Large intestine (tissue), 3 donors: ENCODE measurements around the gene CDCA3. TPM values are rescaled to one million over a fixed set of nuclear protein-coding genes. Genes with fewer than 3 reads are reported as not detected.
A peak's percentile ranks its signal among the peaks of the same experiment; 100 is the strongest.
"Not testable (repeated sequence)": the region's sequence is repeated elsewhere in the genome, so short reads cannot be mapped to it uniquely, and the experiment has no call there.

Experiments
- DNase-seq, 2 donors: peaks; one replicate each; pipeline versions ENCODE4 v3.0.0 to v3.0.0-alpha.2; 2013
- H3K27ac ChIP-seq: one replicate; pipeline ENCODE4 v1.5.1; 2013; ENCODE audit warnings: low read length
- H3K27me3 ChIP-seq: 2 replicates; pipeline ENCODE4 v1.6.1; 2013; ENCODE audit warnings: low read length; ENCODE audit not compliant: control insufficient read depth, insufficient read depth
- H3K36me3 ChIP-seq: 2 replicates; pipeline ENCODE4 v1.6.1; 2013; ENCODE audit warnings: low read length; ENCODE audit not compliant: control insufficient read depth, insufficient read depth
- H3K4me1 ChIP-seq: one replicate; pipeline ENCODE4 v1.6.1; 2013; ENCODE audit warnings: low read length; ENCODE audit not compliant: control insufficient read depth, insufficient read depth
- H3K4me3 ChIP-seq: one replicate; pipeline ENCODE4 v1.5.1; 2013; ENCODE audit warnings: low read length
- H3K9me3 ChIP-seq: one replicate; pipeline ENCODE4 v1.6.1; 2013; ENCODE audit warnings: mild to moderate bottlenecking, low read depth, low read length, moderate library complexity; ENCODE audit not compliant: control insufficient read depth
- WGBS: methylation state at CpG from one replicate; pipeline ENCODE4 v1.1.5; 2013; ENCODE audit warnings: low lambda C conversion rate; ENCODE audit not compliant: insufficient coverage; 5-methylcytosine and 5-hydroxymethylcytosine counted together
- polyA plus RNA-seq: library from polyadenylated mRNA; unstranded; fragments of 120-200 nt; gene quantifications from one replicate; pipeline ENCODE4 v1.2.1, GENCODE V29; 2013

CDCA3 gene
- polyA plus RNA-seq, 1 donor: 29.1 TPM

GRCh38 chr12:6866920-6867412 lies 15.9 kb upstream of the CDCA3 start:
- Histone ChIP-seq H3K36me3 (peaks cover 59% of the 10 kb centered on the region), H3K4me3 (peak overlapping the region; percentile 60)
- no CpG with 5 or more reads among the region's 33 CpGs for WGBS

GRCh38 chr12:6866163-6866919 lies 15.3 kb upstream of the CDCA3 start:
- Histone ChIP-seq H3K4me1 (peaks cover 27% of the 10 kb centered on the region), H3K36me3 (peaks cover 65% of the 10 kb centered on the region), H3K9me3 (no peaks in the 10 kb centered on the region), H3K27me3 (no peaks in the 10 kb centered on the region), H3K4me3 (peak overlapping the region; percentile 60), H3K27ac (no peak overlapping the region)
- DNase-seq: no peak
- no CpG with 5 or more reads among the region's 19 CpGs for WGBS

More at GRCh38 chr12:6866920-6867412, 15.9 kb upstream of the CDCA3 start:
- Histone ChIP-seq H3K4me1 (peaks cover 33% of the 10 kb centered on the region), H3K27ac (peak overlapping the region; percentile 65), H3K27me3 (no peaks in the 10 kb centered on the region), H3K9me3 (no peaks in the 10 kb centered on the region)
- no peak for DNase-seq

- not testable (repeated sequence) for DNase-seq, H3K27me3 ChIP-seq, H3K4me3 ChIP-seq, H3K27ac ChIP-seq, H3K9me3 ChIP-seq
- Histone ChIP-seq H3K36me3 (peaks cover 65% of the 10 kb centered on the region), H3K4me1 (peaks cover 20% of the 10 kb centered on the region)
- no CpG with 5 or more reads among the region's 5 CpGs for WGBS
Measured at GRCh38 chr12:6865307-6865706, 14.2 kb upstream of the CDCA3 start.

GRCh38 chr12:6863586-6864321 lies 12.7 kb upstream of the CDCA3 start:
- no CpG with 5 or more reads among the region's 16 CpGs for WGBS
- no peak overlapping the region for H3K27ac ChIP-seq
- DNase-seq: no peak
- no peaks in the 10 kb centered on the region for H3K27me3 ChIP-seq
- peaks cover 68% of the 10 kb centered on the region for H3K36me3 ChIP-seq
- peaks cover 9% of the 10 kb centered on the region for H3K4me1 ChIP-seq
- no peak overlapping the region for H3K4me3 ChIP-seq
- H3K9me3 ChIP-seq: no peaks in the 10 kb centered on the region

- Histone ChIP-seq H3K4me1 (peaks cover 5% of the 10 kb centered on the region), H3K27me3 (no peaks in the 10 kb centered on the region), H3K9me3 (no peaks in the 10 kb centered on the region), H3K4me3 (no peak overlapping the region), H3K36me3 (peaks cover 75% of the 10 kb centered on the region), H3K27ac (no peak overlapping the region)
- 74% methylated on average over 3 of the region's 11 CpGs for WGBS
- no peak for DNase-seq
Measured at GRCh38 chr12:6863033-6863432, 11.9 kb upstream of the CDCA3 start.

- no peak for DNase-seq
- Histone ChIP-seq H3K9me3 (no peaks in the 10 kb centered on the region), H3K27me3 (no peaks in the 10 kb centered on the region), H3K4me1 (no peaks in the 10 kb centered on the region), H3K36me3 (peaks cover 91% of the 10 kb centered on the region), H3K27ac (no peak overlapping the region), H3K4me3 (no peak overlapping the region)
- WGBS: no CpG with 5 or more reads among the region's 9 CpGs
Measured at GRCh38 chr12:6861391-6861790, 10.3 kb upstream of the CDCA3 start.

- Histone ChIP-seq H3K36me3 (peaks cover 92% of the 10 kb centered on the region), H3K27ac (no peak overlapping the region), H3K4me1 (no peaks in the 10 kb centered on the region), H3K9me3 (no peaks in the 10 kb centered on the region), H3K4me3 (no peak overlapping the region), H3K27me3 (no peaks in the 10 kb centered on the region)
- WGBS: 100% methylated on average over 1 of the region's 7 CpGs
- DNase-seq: no peak
Measured at GRCh38 chr12:6860942-6861341, 9.9 kb upstream of the CDCA3 start.

GRCh38 chr12:6860116-6860515 lies 9.0 kb upstream of the CDCA3 start:
- Histone ChIP-seq H3K27me3 (no peaks in the 10 kb centered on the region), H3K36me3 (peaks cover 91% of the 10 kb centered on the region), H3K4me1 (no peaks in the 10 kb centered on the region), H3K9me3 (no peaks in the 10 kb centered on the region), H3K27ac (no peak overlapping the region), H3K4me3 (no peak overlapping the region)
- DNase-seq: no peak
- whole genome bisulfite sequencing: no CpG with 5 or more reads among the region's 9 CpGs

GRCh38 chr12:6858799-6859198 lies 7.7 kb upstream of the CDCA3 start:
- DNase-seq: no peak
- Histone ChIP-seq H3K9me3 (no peaks in the 10 kb centered on the region), H3K27ac (no peak overlapping the region), H3K36me3 (peaks cover 87% of the 10 kb centered on the region), H3K4me3 (no peak overlapping the region), H3K4me1 (peaks cover 5% of the 10 kb centered on the region), H3K27me3 (no peaks in the 10 kb centered on the region)
- no CpG with 5 or more reads among the region's 2 CpGs for WGBS

- 93% methylated on average over 3 of the region's 14 CpGs for WGBS
- peaks cover 19% of the 10 kb centered on the region for H3K4me1 ChIP-seq
- DNase-seq: no peak
- H3K36me3 ChIP-seq: peaks cover 55% of the 10 kb centered on the region
- H3K27me3 ChIP-seq: no peaks in the 10 kb centered on the region
- H3K27ac ChIP-seq: no peak overlapping the region
- H3K9me3 ChIP-seq: no peaks in the 10 kb centered on the region
- H3K4me3 ChIP-seq: no peak overlapping the region
Measured at GRCh38 chr12:6855322-6855721, 4.2 kb upstream of the CDCA3 start.
